Esophagus squamous epithelium (tissue), 4 donors: ENCODE data around the gene CAMTA1.

ENCODE experiments used
- POLR2A ChIP-seq, 4 donors: fragments of 450-650 bp; IDR thresholded peaks; one replicate each; pipeline ENCODE4 v1.6.1; 2017; ENCODE audit warnings: antibody characterized with exemption in 4 of 4, mild to moderate bottlenecking in 4 of 4, moderate library complexity in 3 of 4
- TF ChIP-seq, protein P1 (sequence below), 6 experiments: fragments of 450-650 bp in 4 of 6; fragments of 200-600 bp in 2 of 6; sonication (generic) in 2 of 6; IDR thresholded peaks; one replicate each; pipeline ENCODE4 v1.5.1; 2016 to 2019; ENCODE audit warnings: antibody characterized with exemption in 6 of 6, mild to moderate bottlenecking in 4 of 6, moderate library complexity in 4 of 6

DNA sequence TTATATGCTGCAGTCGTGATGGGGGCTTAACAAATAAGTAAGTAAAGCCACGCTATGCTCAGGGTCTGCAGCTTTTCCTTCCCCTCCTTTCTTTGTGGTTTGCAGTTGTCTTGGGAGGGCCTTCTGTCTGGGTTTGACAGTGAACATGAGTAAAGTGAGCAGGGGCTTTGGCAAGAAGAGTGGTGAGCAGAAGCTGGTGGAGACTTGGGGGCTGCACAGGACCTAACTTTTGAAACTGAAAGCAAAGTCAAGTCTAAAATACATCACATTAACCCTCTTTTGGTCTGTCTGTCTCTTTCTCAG, 617.2 kb downstream of the CAMTA1 start:
- TF ChIP-seq, protein P1, sequence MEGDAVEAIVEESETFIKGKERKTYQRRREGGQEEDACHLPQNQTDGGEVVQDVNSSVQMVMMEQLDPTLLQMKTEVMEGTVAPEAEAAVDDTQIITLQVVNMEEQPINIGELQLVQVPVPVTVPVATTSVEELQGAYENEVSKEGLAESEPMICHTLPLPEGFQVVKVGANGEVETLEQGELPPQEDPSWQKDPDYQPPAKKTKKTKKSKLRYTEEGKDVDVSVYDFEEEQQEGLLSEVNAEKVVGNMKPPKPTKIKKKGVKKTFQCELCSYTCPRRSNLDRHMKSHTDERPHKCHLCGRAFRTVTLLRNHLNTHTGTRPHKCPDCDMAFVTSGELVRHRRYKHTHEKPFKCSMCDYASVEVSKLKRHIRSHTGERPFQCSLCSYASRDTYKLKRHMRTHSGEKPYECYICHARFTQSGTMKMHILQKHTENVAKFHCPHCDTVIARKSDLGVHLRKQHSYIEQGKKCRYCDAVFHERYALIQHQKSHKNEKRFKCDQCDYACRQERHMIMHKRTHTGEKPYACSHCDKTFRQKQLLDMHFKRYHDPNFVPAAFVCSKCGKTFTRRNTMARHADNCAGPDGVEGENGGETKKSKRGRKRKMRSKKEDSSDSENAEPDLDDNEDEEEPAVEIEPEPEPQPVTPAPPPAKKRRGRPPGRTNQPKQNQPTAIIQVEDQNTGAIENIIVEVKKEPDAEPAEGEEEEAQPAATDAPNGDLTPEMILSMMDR (IDR thresholded peaks at IDR 0.05): no peak
- TF ChIP-seq POLR2A (IDR thresholded peaks at IDR 0.05): no peak
